A673 (cell line): ENCODE results near the gene RHOD.

Source experiments
- EZH2 ChIP-seq: fragments of 200-600 bp; sonication (generic); IDR thresholded peaks from 2 replicates; pipeline ENCODE4 v1.6.1; 2017; ENCODE audit warnings: borderline replicate concordance, low read depth, mild to moderate bottlenecking, mixed read lengths, antibody characterized with exemption, low read length; ENCODE audit not compliant: poor library complexity, severe bottlenecking
- TF ChIP-seq, protein P1 (sequence below): fragments of 300-800, 200-600 bp; sonication (generic); conservative IDR thresholded peaks from 2 replicates; pipeline ENCODE4 v1.5.1; 2017; ENCODE audit warnings: low read depth, mild to moderate bottlenecking, antibody characterized with exemption, low read length, moderate library complexity, mixed read lengths

DNA sequence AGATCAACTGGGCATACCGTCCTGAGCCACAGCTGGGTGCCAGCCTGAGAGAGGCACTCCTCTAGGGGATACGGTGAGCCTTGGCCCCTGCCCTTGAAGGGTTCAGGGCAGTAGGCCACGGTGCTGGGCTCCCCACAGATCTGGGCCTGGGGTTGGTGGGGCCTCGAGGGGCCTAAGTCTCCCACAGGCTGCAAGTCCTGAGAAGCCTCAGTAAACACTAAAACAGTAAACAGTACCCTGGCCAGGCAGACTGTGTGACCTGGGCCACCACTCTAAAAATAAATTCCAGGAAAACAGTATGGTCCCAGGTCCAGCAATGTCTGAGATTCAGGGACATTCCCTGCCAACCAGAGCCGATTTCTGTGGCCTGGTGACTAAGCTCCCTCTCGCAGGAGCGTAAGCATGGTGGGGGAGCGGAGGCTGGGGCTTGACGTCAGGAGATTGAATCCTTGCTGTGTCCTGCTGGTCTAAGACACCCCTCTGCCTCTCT, 2.3 kb upstream of the RHOD start:
- TF ChIP-seq, protein P1, sequence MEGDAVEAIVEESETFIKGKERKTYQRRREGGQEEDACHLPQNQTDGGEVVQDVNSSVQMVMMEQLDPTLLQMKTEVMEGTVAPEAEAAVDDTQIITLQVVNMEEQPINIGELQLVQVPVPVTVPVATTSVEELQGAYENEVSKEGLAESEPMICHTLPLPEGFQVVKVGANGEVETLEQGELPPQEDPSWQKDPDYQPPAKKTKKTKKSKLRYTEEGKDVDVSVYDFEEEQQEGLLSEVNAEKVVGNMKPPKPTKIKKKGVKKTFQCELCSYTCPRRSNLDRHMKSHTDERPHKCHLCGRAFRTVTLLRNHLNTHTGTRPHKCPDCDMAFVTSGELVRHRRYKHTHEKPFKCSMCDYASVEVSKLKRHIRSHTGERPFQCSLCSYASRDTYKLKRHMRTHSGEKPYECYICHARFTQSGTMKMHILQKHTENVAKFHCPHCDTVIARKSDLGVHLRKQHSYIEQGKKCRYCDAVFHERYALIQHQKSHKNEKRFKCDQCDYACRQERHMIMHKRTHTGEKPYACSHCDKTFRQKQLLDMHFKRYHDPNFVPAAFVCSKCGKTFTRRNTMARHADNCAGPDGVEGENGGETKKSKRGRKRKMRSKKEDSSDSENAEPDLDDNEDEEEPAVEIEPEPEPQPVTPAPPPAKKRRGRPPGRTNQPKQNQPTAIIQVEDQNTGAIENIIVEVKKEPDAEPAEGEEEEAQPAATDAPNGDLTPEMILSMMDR = no peak
- no peak for TF ChIP-seq EZH2
